HEK293T (cell line): Measurements from ENCODE around the gene CACNA1S.

ENCODE experiments used
- CTCF ChIA-PET: fragments of 350-600 bp; formaldehyde crosslinking; extraction: SDS; loops from one replicate; lab custom pipeline; 2021; ENCODE audit warnings: antibody characterized with exemption, inconsistent platforms; lab: Yijun Ruan, JAX
- POLR2A ChIA-PET: fragments of 350-600 bp; formaldehyde crosslinking; extraction: SDS; loops from one replicate; lab custom pipeline; 2020; ENCODE audit warnings: antibody characterized with exemption, inconsistent platforms; lab: Yijun Ruan, JAX
- DNase-seq: peaks from one replicate; pipeline ENCODE4 v3.0.0; 2012; ENCODE audit warnings: mixed read lengths; ENCODE audit errors: extremely low spot score
- ARNT ChIP-seq: fragments of 450-650 bp; IDR thresholded peaks from 2 replicates; pipeline ENCODE4 v1.6.1; 2017; ENCODE audit warnings: mild to moderate bottlenecking
- BHLHE40 ChIP-seq: fragments of 450-650 bp; IDR thresholded peaks from 2 replicates; pipeline ENCODE4 v1.6.1; 2016; ENCODE audit warnings: mild to moderate bottlenecking, moderate library complexity, borderline replicate concordance
- CTBP1 ChIP-seq: fragments of 450-650 bp; IDR thresholded peaks from 2 replicates; pipeline ENCODE4 v1.6.1; 2016; ENCODE audit warnings: borderline replicate concordance
- ELF4 ChIP-seq: fragments of 450-650 bp; IDR thresholded peaks from 2 replicates; pipeline ENCODE4 v1.6.1; 2017; ENCODE audit warnings: antibody characterized with exemption
- FOXA1 ChIP-seq: fragments of 450-650 bp; IDR thresholded peaks from 2 replicates; pipeline ENCODE4 v1.6.1; 2016; ENCODE audit warnings: mild to moderate bottlenecking
- FOXK2 ChIP-seq: fragments of 450-650 bp; IDR thresholded peaks from 2 replicates; pipeline ENCODE4 v1.6.1; 2016; ENCODE audit warnings: mild to moderate bottlenecking
- FOXM1 ChIP-seq: fragments of 450-650 bp; IDR thresholded peaks from 2 replicates; pipeline ENCODE4 v1.6.1; 2017; ENCODE audit warnings: mild to moderate bottlenecking, borderline replicate concordance
- HDGF ChIP-seq: fragments of 450-650 bp; IDR thresholded peaks from 2 replicates; pipeline ENCODE4 v1.6.1; 2017; ENCODE audit warnings: antibody characterized with exemption, borderline replicate concordance
- L3MBTL2 ChIP-seq: fragments of 450-650 bp; conservative IDR thresholded peaks from 2 replicates; pipeline ENCODE4 v1.6.1; 2016; ENCODE audit warnings: mild to moderate bottlenecking
- LEF1 ChIP-seq: fragments of 450-650 bp; IDR thresholded peaks from 2 replicates; pipeline ENCODE4 v1.6.1; 2017; ENCODE audit warnings: mild to moderate bottlenecking, borderline replicate concordance
- NFRKB ChIP-seq: fragments of 450-650 bp; IDR thresholded peaks from 2 replicates; pipeline ENCODE4 v1.6.1; 2016; ENCODE audit warnings: mild to moderate bottlenecking, moderate library complexity
- PKNOX1 ChIP-seq: fragments of 450-650 bp; IDR thresholded peaks from 2 replicates; pipeline ENCODE4 v1.6.1; 2016
- SP1 ChIP-seq: fragments of 450-650 bp; IDR thresholded peaks from 2 replicates; pipeline ENCODE4 v1.6.1; 2017
- SUZ12 ChIP-seq: fragments of 450-650 bp; IDR thresholded peaks from 2 replicates; pipeline ENCODE4 v1.6.1; 2016; ENCODE audit warnings: mild to moderate bottlenecking
- TARDBP ChIP-seq: fragments of 450-650 bp; IDR thresholded peaks from 2 replicates; pipeline ENCODE4 v1.6.1; 2016
- ZNF384 ChIP-seq: fragments of 450-650 bp; IDR thresholded peaks from 2 replicates; pipeline ENCODE4 v1.6.1; 2016

CACNA1S gene

GRCh38 chr1:201069636-201070035, 42.6 kb downstream of the CACNA1S start:
- TF ChIP-seq ELF4 (no peak), L3MBTL2 (no peak)
- ChIA-PET CTCF (interaction anchor here (0.8 to 2.0 kb wide), 2 partner anchors 27 to 90 kb away, joined by 3 to 7 read pairs; no protein-coding TSS in a partner anchor), POLR2A (no interaction called here)
- DNase-seq = no peak

- ChIA-PET CTCF (interaction anchor here (2.0 kb wide), 1 partner anchor 89 kb away, joined by 7 read pairs; no protein-coding TSS in a partner anchor), POLR2A (no interaction called here)
- no peak for TF ChIP-seq PKNOX1
- no peak for TF ChIP-seq ZNF384
- TF ChIP-seq FOXA1 = no peak
- TF ChIP-seq CTBP1 = no peak
- TF ChIP-seq BHLHE40 = no peak
- TF ChIP-seq LEF1 = no peak
- TF ChIP-seq ELF4 = no peak
- TF ChIP-seq FOXM1 = no peak
- TF ChIP-seq HDGF = no peak
- no peak for TF ChIP-seq TARDBP
- no peak for TF ChIP-seq ARNT
- TF ChIP-seq L3MBTL2 = no peak
- no peak for DNase-seq
These were observed 43.2 kb downstream of the CACNA1S start for GRCh38 chr1:201068976-201069375.

- TF ChIP-seq L3MBTL2 (no peak), ELF4 (no peak), HDGF (no peak), NFRKB (no peak)
- ChIA-PET CTCF (no interaction called here), POLR2A (no interaction called here)
- no peak for DNase-seq
These were observed 45.2 kb downstream of the CACNA1S start for GRCh38 chr1:201066986-201067385.

GRCh38 chr1:201065686-201066085, 46.5 kb downstream of the CACNA1S start:
- CTCF ChIA-PET = no interaction called here
- no peak for TF ChIP-seq ELF4
- TF ChIP-seq FOXA1 = no peak
- TF ChIP-seq ZNF384 = no peak
- no peak for TF ChIP-seq LEF1
- no peak for TF ChIP-seq FOXK2
- no peak for TF ChIP-seq SP1
- TF ChIP-seq CTBP1 = no peak
- no peak for TF ChIP-seq SUZ12
- POLR2A ChIA-PET = no interaction called here
- no peak for DNase-seq

GRCh38 chr1:201064806-201065205, 47.4 kb downstream of the CACNA1S start:
- TF ChIP-seq PKNOX1 = no peak
- TF ChIP-seq FOXM1 = no peak
- no peak for TF ChIP-seq ZNF384
- no peak for TF ChIP-seq ARNT
- TF ChIP-seq SP1 = no peak
- no peak for TF ChIP-seq TARDBP
- TF ChIP-seq HDGF = no peak
- no peak for TF ChIP-seq NFRKB
- TF ChIP-seq L3MBTL2 = no peak
- no peak for TF ChIP-seq FOXK2
- TF ChIP-seq BHLHE40 = no peak
- no peak for TF ChIP-seq FOXA1
- no peak for TF ChIP-seq SUZ12
- TF ChIP-seq ELF4 = no peak
- no peak for TF ChIP-seq CTBP1
- TF ChIP-seq LEF1 = no peak
- ChIA-PET CTCF (interaction anchor here (1.4 kb wide), 1 partner anchor 22 kb away, joined by 3 read pairs; no protein-coding TSS in a partner anchor), POLR2A (no interaction called here)
- DNase-seq = no peak

GRCh38 chr1:201063145-201063544, 49.1 kb downstream of the CACNA1S start:
- CTCF ChIA-PET = no interaction called here
- POLR2A ChIA-PET = no interaction called here
- TF ChIP-seq FOXA1 = no peak
- no peak for TF ChIP-seq L3MBTL2
- TF ChIP-seq HDGF = no peak
- no peak for TF ChIP-seq LEF1
- TF ChIP-seq CTBP1 = no peak
- no peak for TF ChIP-seq ARNT
- TF ChIP-seq BHLHE40 = no peak
- no peak for TF ChIP-seq NFRKB
- TF ChIP-seq SUZ12 = no peak
- TF ChIP-seq ELF4 = no peak
- no peak for TF ChIP-seq TARDBP
- no peak for TF ChIP-seq PKNOX1
- no peak for TF ChIP-seq SP1
- no peak for TF ChIP-seq ZNF384
- TF ChIP-seq FOXM1 = no peak
- no peak for DNase-seq
